Measurements from ENCODE around the gene PHLDB2. TPM values are rescaled to one million over a fixed set of nuclear protein-coding genes. Genes with fewer than 3 reads are reported as not detected.

PHLDB2 gene
- total RNA-seq, 2 experiments from 2014 or later, result 5.8 to 6.0 TPM

DNA sequence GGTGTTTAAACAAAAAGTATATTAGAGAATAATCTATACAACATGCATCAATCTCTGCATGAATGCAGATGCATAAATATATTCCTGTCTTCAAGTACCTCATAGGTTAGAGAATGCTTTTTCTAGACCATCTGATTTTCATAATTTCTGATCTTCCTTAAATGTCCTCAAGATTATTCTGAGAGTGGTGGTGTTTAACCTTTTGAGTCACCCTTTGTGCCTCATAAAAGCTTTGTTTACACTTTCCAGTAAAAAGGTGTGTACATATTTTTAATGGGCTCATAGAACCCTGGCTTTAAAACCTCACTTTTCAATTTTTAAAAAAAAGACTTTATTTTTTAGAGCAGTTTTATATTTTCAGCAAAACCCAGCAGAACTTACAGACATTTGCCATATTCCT lies 78.8 kb downstream of the PHLDB2 start:
- H3K27me3 ChIP-seq (ENCODE audit: control insufficient read depth in 1 of 2, insufficient read depth in 2 of 2, low read length in 2 of 2), result no peaks in the 10 kb centered on the region
- Mint-ChIP-seq H3K27ac (no peak overlapping the region), H3K9me3 (no peaks in the 10 kb centered on the region), H3K4me3 (no peak overlapping the region), H3K4me1 (ENCODE audit: low read depth) (no peaks in the 10 kb centered on the region), H3K27me3 (no peaks in the 10 kb centered on the region), H3K36me3 (ENCODE audit: low read depth) (no peaks in the 10 kb centered on the region)
- intact Hi-C loops (cut with DNase I, micrococcal nuclease), result no loop called here
- H3K4me3 ChIP-seq (ENCODE audit: low read length), result no peak overlapping the region
- ATAC-seq (ENCODE audit: poor library complexity) (no peak), DNase-seq (no peak)
- H3K4me1 ChIP-seq (ENCODE audit: insufficient read depth, low read length), result no peaks in the 10 kb centered on the region
- TF ChIP-seq, protein P1, sequence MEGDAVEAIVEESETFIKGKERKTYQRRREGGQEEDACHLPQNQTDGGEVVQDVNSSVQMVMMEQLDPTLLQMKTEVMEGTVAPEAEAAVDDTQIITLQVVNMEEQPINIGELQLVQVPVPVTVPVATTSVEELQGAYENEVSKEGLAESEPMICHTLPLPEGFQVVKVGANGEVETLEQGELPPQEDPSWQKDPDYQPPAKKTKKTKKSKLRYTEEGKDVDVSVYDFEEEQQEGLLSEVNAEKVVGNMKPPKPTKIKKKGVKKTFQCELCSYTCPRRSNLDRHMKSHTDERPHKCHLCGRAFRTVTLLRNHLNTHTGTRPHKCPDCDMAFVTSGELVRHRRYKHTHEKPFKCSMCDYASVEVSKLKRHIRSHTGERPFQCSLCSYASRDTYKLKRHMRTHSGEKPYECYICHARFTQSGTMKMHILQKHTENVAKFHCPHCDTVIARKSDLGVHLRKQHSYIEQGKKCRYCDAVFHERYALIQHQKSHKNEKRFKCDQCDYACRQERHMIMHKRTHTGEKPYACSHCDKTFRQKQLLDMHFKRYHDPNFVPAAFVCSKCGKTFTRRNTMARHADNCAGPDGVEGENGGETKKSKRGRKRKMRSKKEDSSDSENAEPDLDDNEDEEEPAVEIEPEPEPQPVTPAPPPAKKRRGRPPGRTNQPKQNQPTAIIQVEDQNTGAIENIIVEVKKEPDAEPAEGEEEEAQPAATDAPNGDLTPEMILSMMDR (IDR thresholded peaks at IDR 0.05), result no peak
- H3K9me3 ChIP-seq (ENCODE audit: control insufficient read depth in 1 of 2, insufficient read depth in 1 of 2, low read length in 2 of 2), result no peaks in the 10 kb centered on the region
- POLR2A ChIA-PET, result no interaction called here
- peaks cover 4% of the 10 kb centered on the region for H3K36me3 ChIP-seq (ENCODE audit: insufficient read depth, low read length)
- CTCF ChIA-PET, result no interaction called here
- H3K27ac ChIP-seq (ENCODE audit: low read depth in 1 of 2, low read length in 2 of 2), result no peak overlapping the region

DNA sequence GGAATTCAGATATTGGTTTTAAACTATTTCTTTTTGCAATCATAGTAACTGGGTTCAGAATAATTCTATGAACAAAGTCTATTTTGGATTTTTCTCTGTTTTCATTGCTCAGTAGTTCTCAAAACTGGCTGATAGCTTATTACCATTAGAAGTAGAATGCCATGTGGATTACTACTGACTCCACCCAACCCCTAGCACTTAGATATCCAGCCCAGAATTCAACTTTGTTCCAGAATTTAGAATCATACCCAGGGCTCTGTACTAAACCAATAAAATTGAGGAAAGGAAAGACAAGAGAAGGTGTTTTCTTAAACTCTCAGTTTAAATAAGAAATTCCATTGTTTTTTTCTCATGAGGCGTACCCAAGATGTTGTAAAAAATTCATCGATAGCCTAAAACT lies 80.8 kb downstream of the PHLDB2 start:
- CTCF ChIA-PET, result no interaction called here
- TF ChIP-seq, protein P1 (IDR thresholded peaks at IDR 0.05), result no peak

DNA sequence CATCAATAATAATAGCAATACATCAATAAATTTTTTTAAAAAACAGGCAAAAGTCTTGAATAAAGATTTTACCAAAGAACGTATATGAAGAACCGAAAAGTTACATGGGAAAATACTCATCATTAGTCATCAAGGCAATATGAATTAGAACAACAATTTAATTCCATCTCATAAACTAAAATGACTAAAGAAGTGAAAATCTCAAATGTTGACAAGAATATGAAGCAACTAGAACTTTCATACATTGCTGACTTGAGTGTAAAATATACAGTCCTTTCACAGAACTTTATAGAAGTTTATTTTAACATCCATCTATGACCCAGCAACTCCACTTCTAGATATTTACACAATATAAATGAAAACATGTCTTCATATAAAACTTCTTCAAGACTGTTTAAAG lies 84.5 kb downstream of the PHLDB2 start:
- TF ChIP-seq, protein P1 (IDR thresholded peaks at IDR 0.05), result no peak
- Mint-ChIP-seq H3K36me3 (ENCODE audit: low read depth) (no peaks in the 10 kb centered on the region), H3K9me3 (no peaks in the 10 kb centered on the region), H3K4me1 (ENCODE audit: low read depth) (no peaks in the 10 kb centered on the region), H3K27me3 (no peaks in the 10 kb centered on the region), H3K4me3 (no peak overlapping the region), H3K27ac (no peak overlapping the region)
- Histone ChIP-seq H3K4me3 (ENCODE audit: low read length) (no peak overlapping the region), H3K9me3 (ENCODE audit: control insufficient read depth in 1 of 2, insufficient read depth in 1 of 2, low read length in 2 of 2) (no peaks in the 10 kb centered on the region), H3K4me1 (ENCODE audit: insufficient read depth, low read length) (no peaks in the 10 kb centered on the region), H3K27me3 (ENCODE audit: control insufficient read depth in 1 of 2, insufficient read depth in 2 of 2, low read length in 2 of 2) (no peaks in the 10 kb centered on the region), H3K36me3 (ENCODE audit: insufficient read depth, low read length) (peaks cover 4% of the 10 kb centered on the region), H3K27ac (ENCODE audit: low read depth in 1 of 2, low read length in 2 of 2) (no peak overlapping the region)
- POLR2A ChIA-PET, result no interaction called here
- intact Hi-C loops (cut with DNase I, micrococcal nuclease), result no loop called here
- CTCF ChIA-PET, result no interaction called here
- DNase-seq, result no peak
- no peak for ATAC-seq (ENCODE audit: poor library complexity)

More for the DNA sequence above, 80.8 kb downstream of the PHLDB2 start:
- Histone ChIP-seq H3K9me3 (ENCODE audit: control insufficient read depth in 1 of 2, insufficient read depth in 1 of 2, low read length in 2 of 2) (no peaks in the 10 kb centered on the region), H3K27ac (ENCODE audit: low read depth in 1 of 2, low read length in 2 of 2) (no peak overlapping the region), H3K27me3 (ENCODE audit: control insufficient read depth in 1 of 2, insufficient read depth in 2 of 2, low read length in 2 of 2) (no peaks in the 10 kb centered on the region), H3K4me3 (ENCODE audit: low read length) (no peak overlapping the region), H3K36me3 (ENCODE audit: insufficient read depth, low read length) (peaks cover 4% of the 10 kb centered on the region), H3K4me1 (ENCODE audit: insufficient read depth, low read length) (no peaks in the 10 kb centered on the region)
- ATAC-seq (ENCODE audit: poor library complexity) (no peak), DNase-seq (no peak)
- Mint-ChIP-seq H3K36me3 (ENCODE audit: low read depth) (no peaks in the 10 kb centered on the region), H3K4me1 (ENCODE audit: low read depth) (no peaks in the 10 kb centered on the region), H3K27me3 (no peaks in the 10 kb centered on the region), H3K4me3 (no peak overlapping the region), H3K9me3 (no peaks in the 10 kb centered on the region), H3K27ac (no peak overlapping the region)
- POLR2A ChIA-PET, result no interaction called here
- intact Hi-C loops (cut with DNase I, micrococcal nuclease), result no loop called here
